HEK293 (cell line): Measurements from ENCODE around the gene APCDD1L.

Experiments
- HOXA7 ChIP-seq: sonication (generic); formaldehyde crosslinking; IDR thresholded peaks from 2 replicates; pipeline ENCODE4 v1.8.1; 2022; ENCODE audit warnings: missing genetic modification reagents, borderline replicate concordance
- KLF16 ChIP-seq: fragments of 450-650 bp; formaldehyde crosslinking; IDR thresholded peaks from 2 replicates; pipeline ENCODE4 v1.5.1; 2017; ENCODE audit warnings: missing biosample characterization, missing genetic modification characterization
- REST ChIP-seq: fragments of 450-650 bp; formaldehyde crosslinking; IDR thresholded peaks from 2 replicates; pipeline ENCODE4 v1.5.1; 2016; ENCODE audit warnings: missing biosample characterization, missing genetic modification characterization
- ZNF10 ChIP-seq: fragments of 450-650 bp; formaldehyde crosslinking; IDR thresholded peaks from 2 replicates; pipeline ENCODE4 v1.5.1; 2017; ENCODE audit warnings: missing biosample characterization, missing genetic modification characterization
- ZNF274 ChIP-seq, 2 experiments: fragments of 200-500 bp in 1 of 2; fragments of 450-650 bp in 1 of 2; sonication (Bioruptor generic) in 1 of 2; formaldehyde crosslinking in 1 of 2; IDR thresholded peaks; 2 replicates each; pipeline versions ENCODE4 v1.5.1 to v1.6.1; 2014 to 2016; ENCODE audit warnings: borderline replicate concordance in 1 of 2, inconsistent platforms in 1 of 2, low read length in 1 of 2, missing biosample characterization in 1 of 2, missing genetic modification characterization in 1 of 2
- ZNF621 ChIP-seq: fragments of 450-650 bp; formaldehyde crosslinking; IDR thresholded peaks from 2 replicates; pipeline ENCODE4 v1.5.1; 2017; ENCODE audit warnings: missing biosample characterization, missing genetic modification characterization
- ZSCAN30 ChIP-seq: fragments of 450-650 bp; IDR thresholded peaks from 2 replicates; pipeline ENCODE4 v1.5.1; 2018; ENCODE audit warnings: missing biosample characterization, mild to moderate bottlenecking, missing genetic modification characterization, moderate library complexity
- TF ChIP-seq, protein P1 (sequence below): fragments of 450-650 bp; formaldehyde crosslinking; IDR thresholded peaks from 2 replicates; pipeline ENCODE4 v1.5.1; 2016; ENCODE audit warnings: missing biosample characterization, missing genetic modification characterization
- TF ChIP-seq, protein P2 (sequence below): sonication (generic); formaldehyde crosslinking; IDR thresholded peaks from 2 replicates; pipeline ENCODE4 v1.8.1; 2022; ENCODE audit warnings: mild to moderate bottlenecking, moderate library complexity, missing genetic modification reagents

DNA sequence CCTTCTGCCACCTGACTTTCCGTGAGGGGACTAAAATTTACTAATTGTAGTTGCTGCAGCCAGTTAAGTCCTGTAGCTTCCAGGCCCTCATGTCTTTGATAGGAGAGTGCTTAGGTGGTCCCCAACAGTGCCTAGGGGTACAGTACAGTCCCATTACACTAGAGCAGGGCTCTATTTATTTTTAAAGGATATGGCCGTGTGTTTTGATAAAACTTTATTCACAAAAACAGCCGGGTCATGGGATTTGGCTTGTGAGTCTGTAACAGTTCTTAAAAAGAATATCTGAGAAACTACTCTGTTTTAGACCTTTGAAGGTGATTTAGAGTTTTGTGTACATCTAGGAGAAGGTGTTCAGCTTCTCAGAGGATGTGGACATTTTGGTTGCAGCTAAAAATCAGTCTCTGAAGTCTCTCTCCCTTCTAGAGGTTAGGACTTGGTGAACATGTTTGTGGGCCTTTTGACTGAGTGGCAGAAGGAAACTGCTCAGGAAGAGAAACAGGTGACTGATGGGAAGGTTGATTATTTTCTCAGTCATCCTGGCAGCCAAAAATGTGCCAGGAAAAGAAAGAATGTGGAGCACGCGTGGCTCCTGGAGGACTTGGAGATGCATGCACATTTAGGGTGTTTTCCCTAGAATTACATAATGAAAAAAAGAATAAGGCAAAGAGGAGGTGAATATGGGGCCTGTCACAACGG lies 68.8 kb downstream of the APCDD1L start:
- no peak for TF ChIP-seq ZNF621 (tag by site-specific recombination)
- no peak for TF ChIP-seq HOXA7 (CRISPR knock-in tag)
- TF ChIP-seq KLF16 (tag by site-specific recombination): no peak
- TF ChIP-seq, protein P1, sequence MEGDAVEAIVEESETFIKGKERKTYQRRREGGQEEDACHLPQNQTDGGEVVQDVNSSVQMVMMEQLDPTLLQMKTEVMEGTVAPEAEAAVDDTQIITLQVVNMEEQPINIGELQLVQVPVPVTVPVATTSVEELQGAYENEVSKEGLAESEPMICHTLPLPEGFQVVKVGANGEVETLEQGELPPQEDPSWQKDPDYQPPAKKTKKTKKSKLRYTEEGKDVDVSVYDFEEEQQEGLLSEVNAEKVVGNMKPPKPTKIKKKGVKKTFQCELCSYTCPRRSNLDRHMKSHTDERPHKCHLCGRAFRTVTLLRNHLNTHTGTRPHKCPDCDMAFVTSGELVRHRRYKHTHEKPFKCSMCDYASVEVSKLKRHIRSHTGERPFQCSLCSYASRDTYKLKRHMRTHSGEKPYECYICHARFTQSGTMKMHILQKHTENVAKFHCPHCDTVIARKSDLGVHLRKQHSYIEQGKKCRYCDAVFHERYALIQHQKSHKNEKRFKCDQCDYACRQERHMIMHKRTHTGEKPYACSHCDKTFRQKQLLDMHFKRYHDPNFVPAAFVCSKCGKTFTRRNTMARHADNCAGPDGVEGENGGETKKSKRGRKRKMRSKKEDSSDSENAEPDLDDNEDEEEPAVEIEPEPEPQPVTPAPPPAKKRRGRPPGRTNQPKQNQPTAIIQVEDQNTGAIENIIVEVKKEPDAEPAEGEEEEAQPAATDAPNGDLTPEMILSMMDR (tag by site-specific recombination): no peak
- TF ChIP-seq ZNF10 (tag by site-specific recombination): no peak
- no peak for TF ChIP-seq ZSCAN30 (tag by site-specific recombination)
- TF ChIP-seq, protein P2, sequence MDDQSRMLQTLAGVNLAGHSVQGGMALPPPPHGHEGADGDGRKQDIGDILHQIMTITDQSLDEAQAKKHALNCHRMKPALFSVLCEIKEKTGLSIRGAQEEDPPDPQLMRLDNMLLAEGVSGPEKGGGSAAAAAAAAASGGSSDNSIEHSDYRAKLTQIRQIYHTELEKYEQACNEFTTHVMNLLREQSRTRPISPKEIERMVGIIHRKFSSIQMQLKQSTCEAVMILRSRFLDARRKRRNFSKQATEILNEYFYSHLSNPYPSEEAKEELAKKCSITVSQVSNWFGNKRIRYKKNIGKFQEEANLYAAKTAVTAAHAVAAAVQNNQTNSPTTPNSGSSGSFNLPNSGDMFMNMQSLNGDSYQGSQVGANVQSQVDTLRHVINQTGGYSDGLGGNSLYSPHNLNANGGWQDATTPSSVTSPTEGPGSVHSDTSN: no peak
- no peak for TF ChIP-seq ZNF274 (IDR thresholded peaks at IDR 0.05; ENCODE audit: low read length)
- no peak for TF ChIP-seq ZNF274 (tag by site-specific recombination; IDR thresholded peaks at IDR 0.05; ENCODE audit: borderline replicate concordance)
- TF ChIP-seq REST (tag by site-specific recombination): no peak
